ENCODE data around the gene MESP2. TPM values are rescaled to one million over a fixed set of nuclear protein-coding genes. Genes with fewer than 3 reads are reported as not detected.
A peak's percentile ranks its signal among the peaks of the same experiment; 100 is the strongest.

MESP2 gene
- polyA plus RNA-seq, 1 of the 3 experiments (the other 2 are of a cell fraction), result 0.31 TPM

DNA sequence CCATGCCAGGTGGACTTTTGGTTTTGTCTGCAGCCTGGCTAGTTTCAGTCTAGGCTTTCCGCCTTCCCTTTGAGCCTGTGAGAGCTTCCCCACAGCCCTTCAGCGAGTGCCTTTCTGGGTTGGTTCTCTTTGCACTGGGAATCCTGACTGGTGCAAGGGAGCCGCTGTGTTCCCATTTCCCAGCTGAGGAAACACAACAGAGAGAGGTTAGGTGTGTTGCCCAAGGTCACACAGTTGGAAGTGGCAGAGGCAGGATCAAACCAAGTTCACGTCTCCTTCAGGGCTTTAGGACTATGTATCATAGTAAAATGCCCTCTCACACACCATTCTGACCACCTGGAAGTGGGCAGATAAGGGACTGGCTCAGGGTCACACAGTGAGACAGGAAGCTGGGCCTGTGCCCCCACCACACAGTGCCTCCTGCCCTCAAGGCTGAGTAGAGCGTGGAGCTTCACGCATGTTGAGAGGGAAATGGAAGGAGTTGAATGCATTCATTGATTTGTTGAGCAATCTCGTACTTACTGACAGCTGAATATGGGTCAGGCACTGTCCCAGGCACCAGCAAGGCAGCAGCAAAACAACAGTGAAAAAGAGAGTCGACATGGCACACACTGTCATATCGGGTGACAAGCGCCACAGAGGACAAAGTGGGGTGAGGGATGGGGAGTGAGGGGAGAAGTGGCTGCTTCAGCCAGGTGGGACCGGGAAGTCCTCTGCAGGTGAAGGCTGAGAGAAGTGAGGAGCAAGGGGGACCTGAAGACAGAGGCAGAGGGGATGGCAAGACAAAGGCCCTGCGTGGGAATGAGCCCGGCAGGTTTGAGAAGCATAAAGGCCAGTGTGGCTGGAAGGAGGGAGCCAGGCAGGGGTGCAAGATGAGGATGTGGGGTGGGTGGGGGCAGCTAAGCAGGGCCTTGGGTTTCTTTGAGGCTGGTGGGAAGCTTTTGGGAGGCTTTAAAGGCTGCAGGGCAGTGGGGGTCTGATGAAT lies 50.8 kb downstream of the MESP2 start:
- Histone ChIP-seq H3K27ac (ENCODE audit: low read depth in 2 of 2, low read length in 1 of 2) (no peak overlapping the region), H3K27me3 (ENCODE audit: insufficient read depth) (no peaks in the 10 kb centered on the region), H3K79me2 (ENCODE audit: insufficient read depth) (no peaks in the 10 kb centered on the region), H3K4me1 (ENCODE audit: control insufficient read depth in 1 of 2, insufficient read depth in 2 of 2, low read depth in 1 of 2, low read length in 1 of 2) (peaks cover 8 to 14% of the 10 kb centered on the region in 2 experiments; a peak in 3 of 4 replicates), H3K9me2 (no peaks in the 10 kb centered on the region), H3K9me3 (no peaks in the 10 kb centered on the region), H2AFZ (ENCODE audit: low read depth) (no peak overlapping the region), H3K4me2 (no peak overlapping the region), H3K4me3 (ENCODE audit: low read depth in 2 of 2, low read length in 1 of 2) (no peak overlapping the region), H3F3A (replicated peaks; ENCODE audit: insufficient read depth) (no peaks in the 10 kb centered on the region), H3K36me3 (replicated peaks in 1 of 2; ENCODE audit: control insufficient read depth in 1 of 2, insufficient read depth in 2 of 2, low read length in 1 of 2) (no peaks in the 10 kb centered on the region), H3K9ac (no peak overlapping the region), H4K20me1 (ENCODE audit: insufficient read depth) (no peaks in the 10 kb centered on the region)
- TF ChIP-seq ELF1 (IDR thresholded peaks at IDR 0.05), result no peak
- no peak for TF ChIP-seq REST (IDR thresholded peaks at IDR 0.05; ENCODE audit: low read depth, low read length)
- no peak for TF ChIP-seq TCF12 (IDR thresholded peaks at IDR 0.05)
- no peak for TF ChIP-seq RAD21 (IDR thresholded peaks at IDR 0.05; ENCODE audit: low read length)
- no peak for TF ChIP-seq TEAD4 (IDR thresholded peaks at IDR 0.05; ENCODE audit: borderline replicate concordance, insufficient read depth)
- TF ChIP-seq EP300 (IDR thresholded peaks at IDR 0.05; ENCODE audit: borderline replicate concordance in 1 of 2, low read depth in 1 of 2, low read length in 1 of 2), result no peak
- no peak for TF ChIP-seq FOSL2 (IDR thresholded peaks at IDR 0.05; ENCODE audit: borderline replicate concordance, low read depth)
- TF ChIP-seq SIN3A (IDR thresholded peaks at IDR 0.05; ENCODE audit: borderline replicate concordance, low read depth, low read length), result no peak
- TF ChIP-seq USF2 (IDR thresholded peaks at IDR 0.05; ENCODE audit: borderline replicate concordance, low read depth, low read length), result no peak
- TF ChIP-seq GABPA (IDR thresholded peaks at IDR 0.05; ENCODE audit: low read depth), result no peak
- 95% methylated on average over 13 of the region's 13 CpGs for WGBS (ENCODE audit: low lambda C conversion rate)
- ChIA-PET CTCF (interaction anchor here (0.7 to 2.5 kb wide), 3 partner anchors 48 to 66 kb away, joined by 3 to 9 read pairs (median 7); no protein-coding TSS in a partner anchor), POLR2A (no interaction called here)
- peak; percentile 18 for DNase-seq

GRCh38 chr15:89827829-89828228 lies 51.7 kb downstream of the MESP2 start:
- POLR2A ChIA-PET, result no interaction called here
- Histone ChIP-seq H3K9me3 (no peaks in the 10 kb centered on the region), H3K79me2 (ENCODE audit: insufficient read depth) (no peaks in the 10 kb centered on the region), H3K4me2 (no peak overlapping the region), H3K9ac (no peak overlapping the region), H3K4me1 (ENCODE audit: control insufficient read depth in 1 of 2, insufficient read depth in 2 of 2, low read depth in 1 of 2, low read length in 1 of 2) (peaks cover 8 to 9% of the 10 kb centered on the region in 2 experiments; a peak in 3 of 4 replicates), H3K9me2 (no peaks in the 10 kb centered on the region), H3K4me3 (ENCODE audit: low read depth in 2 of 2, low read length in 1 of 2) (no peak overlapping the region), H4K20me1 (ENCODE audit: insufficient read depth) (no peaks in the 10 kb centered on the region), H3K36me3 (replicated peaks in 1 of 2; ENCODE audit: control insufficient read depth in 1 of 2, insufficient read depth in 2 of 2, low read length in 1 of 2) (peaks cover 2 to 3% of the 10 kb centered on the region in 2 experiments), H3F3A (replicated peaks; ENCODE audit: insufficient read depth) (no peaks in the 10 kb centered on the region), H3K27ac (ENCODE audit: low read depth in 2 of 2, low read length in 1 of 2) (no peak overlapping the region; a peak in 1 of 4 replicates), H2AFZ (ENCODE audit: low read depth) (no peak overlapping the region), H3K27me3 (ENCODE audit: insufficient read depth) (no peaks in the 10 kb centered on the region)
- DNase-seq, result no peak
- CTCF ChIA-PET, result interaction anchor here (0.9 to 2.5 kb wide), 5 partner anchors 9 to 67 kb away, joined by 3 to 9 read pairs (median 4); no protein-coding TSS in a partner anchor
- 89% methylated on average over 2 of the region's 4 CpGs for WGBS (ENCODE audit: low lambda C conversion rate)
- TF ChIP-seq GATA2 (CRISPR knock-in tag; IDR thresholded peaks at IDR 0.05) (no peak), ELF1 (IDR thresholded peaks at IDR 0.05) (no peak), RCOR1 (IDR thresholded peaks at IDR 0.05; ENCODE audit: low read length) (no peak), REST (IDR thresholded peaks at IDR 0.05; ENCODE audit: low read depth, low read length) (no peak), MEF2A (IDR thresholded peaks at IDR 0.05; ENCODE audit: borderline replicate concordance, low read depth) (no peak), IRF3 (IDR thresholded peaks at IDR 0.05; ENCODE audit: low read depth, low read length) (no peak), NFIC (IDR thresholded peaks at IDR 0.05; ENCODE audit: borderline replicate concordance) (no peak), SMC3 (IDR thresholded peaks at IDR 0.05; ENCODE audit: low read depth, low read length) (no peak), FOSL2 (IDR thresholded peaks at IDR 0.05; ENCODE audit: borderline replicate concordance, low read depth) (no peak)

All from SK-N-SH (cell line).